Measurements from ENCODE around the gene USH2A. TPM values are rescaled to one million over a fixed set of nuclear protein-coding genes. Genes with fewer than 3 reads are reported as not detected.

USH2A gene
- total RNA-seq, 1 donor from 2014 or later: not detected

GRCh38 chr1:215824245-215824644, 599.0 kb downstream of the USH2A start:
- Histone ChIP-seq H3K4me1 (no peaks in the 10 kb centered on the region), H3K4me3 (no peak overlapping the region), H3K9me3 (no peaks in the 10 kb centered on the region), H3K36me3 (no peaks in the 10 kb centered on the region), H3K27me3 (no peaks in the 10 kb centered on the region), H3K27ac (no peak overlapping the region)
- TF ChIP-seq CTCF (IDR thresholded peaks at IDR 0.05): no peak
- intact Hi-C loops (cut with DNase I): no loop called here
- no peak for DNase-seq
- no peak for ATAC-seq

GRCh38 chr1:215819114-215819513, 604.1 kb downstream of the USH2A start:
- no peak for ATAC-seq
- intact Hi-C loops (cut with DNase I): no loop called here

GRCh38 chr1:215807911-215808436, 615.3 kb downstream of the USH2A start:
- DNase-seq (no peak), ATAC-seq (no peak)
- Histone ChIP-seq H3K4me1 (no peaks in the 10 kb centered on the region), H3K27me3 (no peaks in the 10 kb centered on the region), H3K27ac (no peak overlapping the region), H3K4me3 (no peak overlapping the region), H3K36me3 (no peaks in the 10 kb centered on the region), H3K9me3 (no peaks in the 10 kb centered on the region)
- intact Hi-C loops (cut with DNase I): no loop called here
- no peak for TF ChIP-seq CTCF (IDR thresholded peaks at IDR 0.05)

More at GRCh38 chr1:215819114-215819513, 604.1 kb downstream of the USH2A start:
- DNase-seq: no peak
- H3K4me1 ChIP-seq: no peaks in the 10 kb centered on the region
- no peak for TF ChIP-seq CTCF (IDR thresholded peaks at IDR 0.05)
- no peak overlapping the region for H3K27ac ChIP-seq
- no peaks in the 10 kb centered on the region for H3K36me3 ChIP-seq
- H3K4me3 ChIP-seq: no peak overlapping the region
- no peaks in the 10 kb centered on the region for H3K27me3 ChIP-seq
- no peaks in the 10 kb centered on the region for H3K9me3 ChIP-seq

- Histone ChIP-seq H3K27me3 (no peaks in the 10 kb centered on the region), H3K4me3 (no peak overlapping the region), H3K4me1 (no peaks in the 10 kb centered on the region), H3K36me3 (no peaks in the 10 kb centered on the region), H3K27ac (no peak overlapping the region), H3K9me3 (no peaks in the 10 kb centered on the region)
- no peak for TF ChIP-seq CTCF (IDR thresholded peaks at IDR 0.05)
- intact Hi-C loops (cut with DNase I): no loop called here
- ATAC-seq: no peak
- DNase-seq: no peak
Observed at GRCh38 chr1:215807218-215807617, 616.0 kb downstream of the USH2A start.

- intact Hi-C loops (cut with DNase I): no loop called here
Observed at GRCh38 chr1:215797859-215798258, 625.4 kb downstream of the USH2A start.

More at GRCh38 chr1:215797859-215798258, 625.4 kb downstream of the USH2A start:
- no peaks in the 10 kb centered on the region for H3K36me3 ChIP-seq
- DNase-seq: no peak
- H3K4me1 ChIP-seq: no peaks in the 10 kb centered on the region
- no peak for TF ChIP-seq CTCF (IDR thresholded peaks at IDR 0.05)
- no peak overlapping the region for H3K4me3 ChIP-seq
- no peaks in the 10 kb centered on the region for H3K27me3 ChIP-seq
- no peak overlapping the region for H3K27ac ChIP-seq
- H3K9me3 ChIP-seq: no peaks in the 10 kb centered on the region
- ATAC-seq: no peak
